H9 (cell line): ENCODE data around the gene ANKH. TPM values are rescaled to one million over a fixed set of nuclear protein-coding genes. Genes with fewer than 3 reads are reported as not detected.

ENCODE experiments used
- DNase-seq: peaks from one replicate; pipeline ENCODE4 v3.0.0-alpha.2; 2017
- H2AFZ ChIP-seq: one replicate; pipeline ENCODE4 v1.6.1; 2013; ENCODE audit warnings: mild to moderate bottlenecking, low read length, control low read depth, moderate library complexity
- H2AK5ac ChIP-seq: 2 replicates; pipeline ENCODE4 v1.6.1; 2013; ENCODE audit warnings: low read length, control low read depth, mixed read lengths; ENCODE audit not compliant: insufficient read length
- H2BK120ac ChIP-seq: one replicate; pipeline ENCODE4 v1.6.1; 2013; ENCODE audit warnings: low read depth, mild to moderate bottlenecking, low read length, control low read depth, inconsistent platforms; ENCODE audit not compliant: poor library complexity, severe bottlenecking
- H2BK12ac ChIP-seq: 2 replicates; pipeline ENCODE4 v1.6.1; 2013; ENCODE audit warnings: low read length, control low read depth, mixed read lengths, low read depth; ENCODE audit not compliant: insufficient read length
- H2BK15ac ChIP-seq: 2 replicates; pipeline ENCODE4 v1.6.1; 2013; ENCODE audit warnings: low read depth, low read length, control low read depth
- H2BK20ac ChIP-seq: one replicate; pipeline ENCODE4 v1.6.1; 2013; ENCODE audit warnings: low read depth, mild to moderate bottlenecking, low read length, control low read depth, inconsistent platforms; ENCODE audit not compliant: poor library complexity, severe bottlenecking
- H2BK5ac ChIP-seq: 2 replicates; pipeline ENCODE4 v1.6.1; 2013; ENCODE audit warnings: low read length, control low read depth, mixed read lengths; ENCODE audit not compliant: insufficient read length
- H3K14ac ChIP-seq: 2 replicates; pipeline ENCODE4 v1.6.1; 2013; ENCODE audit warnings: low read length, control low read depth; ENCODE audit not compliant: insufficient read depth
- H3K18ac ChIP-seq: 2 replicates; pipeline ENCODE4 v1.6.1; 2013; ENCODE audit warnings: low read depth, mild to moderate bottlenecking, mixed read lengths, low read length, control low read depth; ENCODE audit not compliant: insufficient read length
- H3K23ac ChIP-seq: 2 replicates; pipeline ENCODE4 v1.6.1; 2013; ENCODE audit warnings: low read length, control low read depth, mixed read lengths, low read depth; ENCODE audit not compliant: insufficient read length
- H3K23me2 ChIP-seq: 2 replicates; pipeline ENCODE4 v1.6.1; 2013; ENCODE audit warnings: low read depth, mild to moderate bottlenecking, mixed read lengths, low read length, control low read depth; ENCODE audit not compliant: insufficient read length, poor library complexity, severe bottlenecking
- H3K27ac ChIP-seq: 2 replicates; pipeline ENCODE4 v1.5.1; 2013; ENCODE audit warnings: low read length, control low read depth, mixed read lengths, low read depth; ENCODE audit not compliant: insufficient read length
- H3K27me3 ChIP-seq: 2 replicates; pipeline ENCODE4 v1.6.1; 2013; ENCODE audit warnings: low read length, control low read depth, inconsistent platforms; ENCODE audit not compliant: insufficient read depth
- H3K4ac ChIP-seq: 2 replicates; pipeline ENCODE4 v1.6.1; 2013; ENCODE audit warnings: low read depth, mild to moderate bottlenecking, control low read depth, inconsistent platforms, low read length, moderate library complexity
- H3K4me1 ChIP-seq: 2 replicates; pipeline ENCODE4 v1.6.1; 2013; ENCODE audit warnings: low read length, control low read depth, inconsistent platforms; ENCODE audit not compliant: insufficient read depth
- H3K4me2 ChIP-seq: 2 replicates; pipeline ENCODE4 v1.6.1; 2013; ENCODE audit warnings: low read length, control low read depth, mixed read lengths; ENCODE audit not compliant: insufficient read length, insufficient read depth
- H3K56ac ChIP-seq: 2 replicates; pipeline ENCODE4 v1.6.1; 2013; ENCODE audit warnings: low read depth, mild to moderate bottlenecking, mixed read lengths, low read length, control low read depth; ENCODE audit not compliant: insufficient read length
- H3K79me1 ChIP-seq: 2 replicates; pipeline ENCODE4 v1.6.1; 2013; ENCODE audit warnings: low read depth, mild to moderate bottlenecking, moderate library complexity, low read length, control low read depth, inconsistent platforms; ENCODE audit not compliant: insufficient read depth, poor library complexity, severe bottlenecking
- H3K79me2 ChIP-seq: 2 replicates; pipeline ENCODE4 v1.6.1; 2013; ENCODE audit warnings: low read length, control low read depth, inconsistent platforms; ENCODE audit not compliant: insufficient read depth
- H3K9ac ChIP-seq: 2 replicates; pipeline ENCODE4 v1.6.1; 2013; ENCODE audit warnings: low read length, control low read depth, mixed read lengths; ENCODE audit not compliant: insufficient read length; ENCODE audit errors: extremely low read depth
- H3K9me3 ChIP-seq: one replicate; pipeline ENCODE4 v1.6.1; 2013; ENCODE audit warnings: low read depth, low read length, inconsistent platforms; ENCODE audit not compliant: control insufficient read depth
- H3T11ph ChIP-seq: one replicate; pipeline ENCODE4 v1.6.1; 2013; ENCODE audit warnings: mild to moderate bottlenecking, low read length, control low read depth, inconsistent platforms
- H4K20me1 ChIP-seq: one replicate; pipeline ENCODE4 v1.6.1; 2013; ENCODE audit not compliant: control insufficient read depth, insufficient read length, insufficient read depth
- H4K5ac ChIP-seq: 2 replicates; pipeline ENCODE4 v1.6.1; 2013; ENCODE audit warnings: low read depth, mild to moderate bottlenecking, mixed read lengths, low read length, control low read depth; ENCODE audit not compliant: insufficient read length
- H4K8ac ChIP-seq: replicated peaks from 2 replicates; pipeline ENCODE4 v1.6.1; 2013; ENCODE audit warnings: low read length, control low read depth, mixed read lengths, low read depth; ENCODE audit not compliant: insufficient read length
- H4K91ac ChIP-seq: 2 replicates; pipeline ENCODE4 v1.6.1; 2013; ENCODE audit warnings: low read depth, mild to moderate bottlenecking, moderate library complexity, mixed read lengths, low read length, control low read depth; ENCODE audit not compliant: insufficient read length
- H3K27ac Mint-ChIP-seq, 3 experiments: 2 replicates in 2 of 3; 3 replicates in 1 of 3; pipeline ENCODE4 v1.8.0; 2020 to 2021; ENCODE audit warnings: mixed read lengths in 3 of 3, mild to moderate bottlenecking in 1 of 3, moderate library complexity in 1 of 3
- H3K27me3 Mint-ChIP-seq: 2 replicates; pipeline ENCODE4 v1.8.0; 2021; ENCODE audit warnings: low read depth, mild to moderate bottlenecking, moderate library complexity, mixed read lengths
- H3K36me3 Mint-ChIP-seq, 3 experiments: 2 replicates in 2 of 3; 3 replicates in 1 of 3; pipeline ENCODE4 v1.8.0; 2020 to 2021; ENCODE audit warnings: low read depth in 3 of 3, mixed read lengths in 3 of 3; ENCODE audit not compliant: insufficient read depth in 1 of 3
- H3K4me1 Mint-ChIP-seq, 2 experiments: 2 replicates each; pipeline ENCODE4 v1.8.0; 2020; ENCODE audit warnings: mixed read lengths in 2 of 2
- H3K4me3 Mint-ChIP-seq, 2 experiments: 2 replicates in 1 of 2; 3 replicates in 1 of 2; pipeline ENCODE4 v1.8.0; 2020 to 2021; ENCODE audit warnings: mild to moderate bottlenecking in 2 of 2, mixed read lengths in 2 of 2, moderate library complexity in 1 of 2
- H3K9me3 Mint-ChIP-seq, 2 experiments: 2 replicates in 1 of 2; 3 replicates in 1 of 2; pipeline ENCODE4 v1.8.0; 2020; ENCODE audit warnings: mild to moderate bottlenecking in 2 of 2, mixed read lengths in 2 of 2, moderate library complexity in 1 of 2
- WGBS: extraction: QIAGEN DNeasy Blood & Tissue Kit; methylation state at CpG from one replicate; pipeline ENCODE4 v1.1.7; 2013; ENCODE audit warnings: missing lambda C conversion rate, low lambda C conversion rate, mixed read lengths; ENCODE audit not compliant: insufficient read length; ENCODE audit errors: extremely low coverage; 5-methylcytosine and 5-hydroxymethylcytosine counted together
- total RNA-seq: library from RNA; stranded (reverse); gene quantifications from 2 replicates; pipeline ENCODE4 v1.2.1, GENCODE V29; 2021
- TF ChIP-seq, protein P1 (sequence below): fragments of 200-600 bp; sonication (generic); conservative IDR thresholded peaks from 3 replicates; pipeline ENCODE4 v1.8.0; 2021; ENCODE audit warnings: antibody characterized with exemption, mild to moderate bottlenecking

Gene ANKH
- total RNA-seq, 1 experiment from 2014 or later, result 9.6 TPM

GRCh38 chr5:14771189-14771588 is 100.4 kb downstream of the ANKH start:
- Histone ChIP-seq H3K9me3 (no peaks in the 10 kb centered on the region), H3K18ac (no peak overlapping the region), H3K23ac (no peak overlapping the region), H3K4me1 (no peaks in the 10 kb centered on the region), H3K27ac (no peak overlapping the region), H3K4me2 (no peak overlapping the region), H2BK12ac (no peak overlapping the region), H2BK120ac (no peak overlapping the region), H3K4ac (no peak overlapping the region), H4K20me1 (no peaks in the 10 kb centered on the region), H2AFZ (no peak overlapping the region), H2AK5ac (no peak overlapping the region), H2BK20ac (no peak overlapping the region), H3K14ac (no peak overlapping the region), H4K8ac (no peak overlapping the region), H3K27me3 (no peaks in the 10 kb centered on the region), H2BK15ac (no peak overlapping the region), H3K23me2 (no peaks in the 10 kb centered on the region), H3T11ph (no peak overlapping the region), H4K5ac (no peak overlapping the region), H3K79me2 (no peaks in the 10 kb centered on the region), H2BK5ac (no peak overlapping the region), H4K91ac (no peak overlapping the region), H3K56ac (no peak overlapping the region), H3K9ac (no peak overlapping the region), H3K79me1 (no peaks in the 10 kb centered on the region)
- TF ChIP-seq, protein P1, sequence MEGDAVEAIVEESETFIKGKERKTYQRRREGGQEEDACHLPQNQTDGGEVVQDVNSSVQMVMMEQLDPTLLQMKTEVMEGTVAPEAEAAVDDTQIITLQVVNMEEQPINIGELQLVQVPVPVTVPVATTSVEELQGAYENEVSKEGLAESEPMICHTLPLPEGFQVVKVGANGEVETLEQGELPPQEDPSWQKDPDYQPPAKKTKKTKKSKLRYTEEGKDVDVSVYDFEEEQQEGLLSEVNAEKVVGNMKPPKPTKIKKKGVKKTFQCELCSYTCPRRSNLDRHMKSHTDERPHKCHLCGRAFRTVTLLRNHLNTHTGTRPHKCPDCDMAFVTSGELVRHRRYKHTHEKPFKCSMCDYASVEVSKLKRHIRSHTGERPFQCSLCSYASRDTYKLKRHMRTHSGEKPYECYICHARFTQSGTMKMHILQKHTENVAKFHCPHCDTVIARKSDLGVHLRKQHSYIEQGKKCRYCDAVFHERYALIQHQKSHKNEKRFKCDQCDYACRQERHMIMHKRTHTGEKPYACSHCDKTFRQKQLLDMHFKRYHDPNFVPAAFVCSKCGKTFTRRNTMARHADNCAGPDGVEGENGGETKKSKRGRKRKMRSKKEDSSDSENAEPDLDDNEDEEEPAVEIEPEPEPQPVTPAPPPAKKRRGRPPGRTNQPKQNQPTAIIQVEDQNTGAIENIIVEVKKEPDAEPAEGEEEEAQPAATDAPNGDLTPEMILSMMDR, result no peak
- no CpG with 5 or more reads among the region's 3 CpGs for WGBS
- DNase-seq, result no peak
- Mint-ChIP-seq H3K27ac (no peak overlapping the region), H3K4me3 (no peak overlapping the region), H3K4me1 (no peaks in the 10 kb centered on the region), H3K9me3 (no peaks in the 10 kb centered on the region), H3K27me3 (no peaks in the 10 kb centered on the region), H3K36me3 (no peaks in the 10 kb centered on the region)
